GM21723 (cell line): ENCODE results near the gene C16orf92.

Experiments used
- ATAC-seq: cut with Tn5 transposase; IDR thresholded peaks from one replicate; pipeline ENCODE4 v1.9.1; 2021; ENCODE audit warnings: mild to moderate bottlenecking, moderate library complexity; ENCODE audit not compliant: unreplicated experiment

The C16orf92 gene

GRCh38 chr16:30053376-30054015 is 30.5 kb downstream of the C16orf92 start:
- ATAC-seq: peak; percentile 8

- ATAC-seq: no peak
These were observed 31.5 kb downstream of the C16orf92 start for GRCh38 chr16:30054451-30054850.

GRCh38 chr16:30054959-30055553 is 32.1 kb downstream of the C16orf92 start:
- ATAC-seq: no peak

- ATAC-seq: no peak
These were observed 37.3 kb downstream of the C16orf92 start for GRCh38 chr16:30060346-30060745.

GRCh38 chr16:30060836-30061554 is 38.0 kb downstream of the C16orf92 start:
- ATAC-seq: no peak

- peak; percentile 3 for ATAC-seq
These were observed 40.4 kb downstream of the C16orf92 start for GRCh38 chr16:30063278-30063892.

- ATAC-seq: peak; percentile 41
These were observed 41.1 kb downstream of the C16orf92 start for GRCh38 chr16:30063893-30064728.

GRCh38 chr16:30064729-30065101 is 41.7 kb downstream of the C16orf92 start:
- peak; percentile 0 for ATAC-seq

- peak; percentile 77 for ATAC-seq
These were observed 42.3 kb downstream of the C16orf92 start, which contains the start of gene ALDOA for GRCh38 chr16:30065102-30065942. Gene ALDOA (plus strand): TSS chr16:30065760. CDS start chr16:30066898, 1,138 bp downstream.

- ATAC-seq: peak; percentile 4
These were observed 43.2 kb downstream of the C16orf92 start for GRCh38 chr16:30065943-30066760.

- no peak for ATAC-seq
These were observed 44.0 kb downstream of the C16orf92 start for GRCh38 chr16:30066761-30067583.

GRCh38 chr16:30067584-30067916 is 44.6 kb downstream of the C16orf92 start:
- ATAC-seq: no peak

GRCh38 chr16:30068333-30068732 is 45.3 kb downstream of the C16orf92 start:
- ATAC-seq: no peak

GRCh38 chr16:30068750-30069610 is 46.0 kb downstream of the C16orf92 start:
- no peak for ATAC-seq

GRCh38 chr16:30069611-30070462 is 46.8 kb downstream of the C16orf92 start:
- ATAC-seq: no peak

GRCh38 chr16:30070490-30070889 is 47.5 kb downstream of the C16orf92 start:
- no peak for ATAC-seq
